NCI-H345 treated with DMSO at 0.1 percent for 48 hours (cell line): ENCODE data around the gene WDR37.
"Not testable (repeated sequence)": the region's sequence is repeated elsewhere in the genome, so short reads cannot be mapped to it uniquely, and the experiment has no call there.

ENCODE experiments used
- DNase-seq: peaks from one replicate; lab custom pipeline; 2025; ENCODE audit not compliant: unreplicated experiment; lab: John Stamatoyannopoulos, UW

WDR37 gene, protein sequence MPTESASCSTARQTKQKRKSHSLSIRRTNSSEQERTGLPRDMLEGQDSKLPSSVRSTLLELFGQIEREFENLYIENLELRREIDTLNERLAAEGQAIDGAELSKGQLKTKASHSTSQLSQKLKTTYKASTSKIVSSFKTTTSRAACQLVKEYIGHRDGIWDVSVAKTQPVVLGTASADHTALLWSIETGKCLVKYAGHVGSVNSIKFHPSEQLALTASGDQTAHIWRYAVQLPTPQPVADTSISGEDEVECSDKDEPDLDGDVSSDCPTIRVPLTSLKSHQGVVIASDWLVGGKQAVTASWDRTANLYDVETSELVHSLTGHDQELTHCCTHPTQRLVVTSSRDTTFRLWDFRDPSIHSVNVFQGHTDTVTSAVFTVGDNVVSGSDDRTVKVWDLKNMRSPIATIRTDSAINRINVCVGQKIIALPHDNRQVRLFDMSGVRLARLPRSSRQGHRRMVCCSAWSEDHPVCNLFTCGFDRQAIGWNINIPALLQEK

DNA sequence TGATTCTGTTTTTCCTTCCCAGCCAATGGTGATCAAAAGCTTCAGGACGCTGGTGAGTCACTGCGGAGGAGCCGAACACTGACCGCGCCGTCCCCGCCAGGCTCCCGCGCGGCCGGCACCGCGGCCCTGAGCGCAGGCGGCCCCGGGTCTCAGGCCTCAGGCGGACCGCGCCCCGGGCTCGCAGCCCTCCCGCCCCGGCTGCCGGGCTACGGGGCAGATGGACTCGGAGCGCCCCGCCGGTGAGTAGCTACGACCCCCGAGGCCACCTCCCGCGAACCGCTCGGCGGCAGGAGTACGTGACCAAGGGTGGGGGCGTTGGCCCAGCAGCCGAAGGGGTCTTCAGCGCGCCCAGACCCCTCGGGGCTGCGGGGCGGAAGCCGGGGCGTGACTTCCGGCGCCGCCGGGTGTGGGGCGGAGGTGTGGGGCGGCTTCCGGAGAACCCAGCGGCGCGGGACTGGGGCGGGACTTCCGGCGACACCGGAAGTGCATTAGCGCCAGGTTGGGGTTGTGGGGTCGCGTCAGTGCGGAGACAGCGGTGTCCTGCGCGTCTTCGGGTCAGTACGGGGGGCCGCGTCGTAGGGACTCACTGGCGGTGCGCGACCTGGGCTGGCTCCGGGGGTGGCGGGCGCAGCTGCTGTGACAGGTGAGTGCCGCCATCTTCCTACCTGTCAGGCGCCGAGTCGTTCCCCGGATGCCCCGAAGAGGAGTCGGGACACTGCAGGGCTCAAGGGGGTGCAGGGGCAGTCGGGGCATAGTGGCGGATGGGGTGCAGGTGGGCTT lies at the start of gene WDR37:
Gene WDR37 (plus strand): TSS at position 60 of the 780 bp plus-strand sequence. CDS start 15,771 bp downstream, outside the sequence.
- peak; percentile 50 for DNase-seq

DNA sequence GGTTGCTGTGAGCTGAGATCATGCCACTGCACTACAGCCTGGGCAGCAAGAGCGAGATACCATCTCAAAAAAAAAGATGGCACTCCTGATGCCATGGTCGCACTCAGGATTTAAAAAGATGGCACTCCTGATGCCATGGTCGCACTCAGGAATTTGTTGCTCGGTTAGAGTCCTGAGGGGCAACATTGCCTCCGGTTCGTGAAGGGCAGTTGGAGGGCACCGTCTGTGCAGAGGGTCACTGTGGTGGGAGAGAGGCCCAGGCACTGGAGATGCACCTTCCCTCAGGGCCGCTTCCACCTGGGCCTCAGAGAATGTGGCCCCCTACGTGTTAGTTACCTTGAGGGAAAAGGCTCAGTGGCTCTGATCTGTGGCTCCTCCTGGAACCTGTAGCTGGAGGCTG lies 49.6 kb upstream of the WDR37 start:
- no peak for DNase-seq

DNA sequence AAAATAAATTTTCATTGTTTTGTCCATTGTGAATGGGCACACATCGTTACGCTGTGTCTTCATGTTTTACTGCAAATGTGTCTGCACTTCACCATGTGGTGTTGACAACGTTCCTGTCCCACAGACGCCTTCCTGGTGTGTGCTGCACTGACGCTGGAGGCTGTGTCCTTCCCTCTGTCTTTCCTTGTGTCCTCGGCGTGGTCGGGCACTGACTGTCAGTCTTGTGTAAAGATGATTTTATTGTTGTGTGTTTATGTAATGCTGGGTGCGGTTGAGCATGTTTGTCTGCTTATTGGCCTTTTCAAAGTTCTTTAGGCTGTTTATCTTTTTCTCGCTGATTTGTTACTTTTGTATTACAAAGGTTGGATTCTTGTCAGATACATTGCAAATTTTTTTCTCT lies 48.6 kb upstream of the WDR37 start:
- DNase-seq: no peak

DNA sequence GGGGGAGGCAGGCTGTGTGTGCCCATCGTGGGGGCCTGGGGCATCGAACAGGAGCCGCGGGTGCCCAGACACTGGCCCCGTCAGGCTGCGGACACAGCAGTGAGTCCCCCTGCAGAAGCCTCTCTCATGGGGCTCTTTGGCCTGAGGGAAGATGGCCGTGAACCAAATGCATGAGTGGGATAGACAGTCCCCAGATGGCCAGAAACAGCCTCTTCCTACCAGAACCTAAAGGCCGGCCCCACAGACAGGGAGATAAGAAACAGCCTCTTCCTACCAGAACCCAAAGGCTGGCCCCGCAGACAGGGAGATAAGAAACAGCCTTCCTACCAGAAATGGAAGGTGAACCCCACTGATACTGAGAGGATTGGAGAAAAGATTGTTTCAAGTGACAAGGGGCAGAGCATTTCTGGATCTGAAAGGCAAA lies 47.1 kb upstream of the WDR37 start:
- no peak for DNase-seq

DNA sequence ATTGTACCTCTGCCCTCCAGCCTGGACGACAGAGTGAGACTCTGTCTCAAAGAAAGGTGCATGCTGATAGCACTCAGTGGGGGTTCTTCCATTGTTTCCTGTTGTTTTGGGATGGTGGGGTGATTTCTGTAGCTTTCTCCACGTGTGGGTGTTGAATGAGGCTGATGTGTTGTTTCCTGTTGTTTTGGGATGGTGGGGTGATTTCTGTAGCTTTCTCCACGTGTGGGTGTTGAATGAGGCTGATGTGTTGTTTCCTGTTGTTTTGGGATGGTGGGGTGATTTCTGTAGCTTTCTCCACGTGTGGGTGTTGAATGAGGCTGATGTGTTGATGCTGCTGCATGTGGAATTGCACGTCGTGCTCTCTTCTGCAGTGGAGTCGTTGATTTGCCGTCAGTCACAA lies 46.2 kb upstream of the WDR37 start:
- DNase-seq: not testable (repeated sequence)

DNA sequence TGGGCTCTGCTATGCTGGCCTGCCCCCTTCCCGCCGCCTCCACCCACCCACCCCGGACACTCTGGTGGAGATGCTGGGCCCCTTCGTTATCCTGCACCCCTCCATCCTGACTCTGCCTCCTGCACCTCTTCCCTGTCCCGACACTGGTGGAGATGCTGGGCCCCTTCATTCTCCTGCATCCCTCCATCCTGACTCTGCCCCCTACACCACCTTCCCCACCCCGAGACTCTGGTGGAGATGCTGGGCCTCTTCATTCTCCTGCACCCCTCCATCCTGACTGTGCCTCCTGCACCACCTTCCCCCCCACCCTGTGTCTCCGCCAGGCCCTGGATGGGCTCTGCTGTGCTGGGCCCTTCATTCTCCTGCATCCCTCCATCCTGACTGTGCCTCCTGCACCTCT lies 45.5 kb upstream of the WDR37 start:
- DNase-seq: no peak

DNA sequence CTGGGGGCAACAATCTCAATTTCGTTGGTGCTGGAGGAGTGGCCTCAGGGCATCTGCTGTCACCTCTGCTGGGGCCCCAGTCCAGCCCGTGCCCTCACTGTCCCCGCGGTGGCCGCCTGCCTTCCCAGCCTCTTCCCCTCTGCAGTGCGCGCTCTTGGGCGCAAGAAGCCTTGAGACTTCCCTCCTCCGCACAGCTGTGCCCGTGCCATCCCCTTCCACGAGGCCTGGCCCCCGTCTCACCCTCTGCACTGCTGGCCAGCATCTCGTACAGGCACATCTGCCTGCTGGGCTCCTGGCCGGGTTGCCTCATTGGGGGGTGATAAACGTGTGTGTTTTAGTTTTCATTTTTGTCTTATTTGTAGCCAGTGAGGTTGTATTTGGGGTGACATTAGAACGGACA lies 44.5 kb upstream of the WDR37 start:
- no peak for DNase-seq

DNA sequence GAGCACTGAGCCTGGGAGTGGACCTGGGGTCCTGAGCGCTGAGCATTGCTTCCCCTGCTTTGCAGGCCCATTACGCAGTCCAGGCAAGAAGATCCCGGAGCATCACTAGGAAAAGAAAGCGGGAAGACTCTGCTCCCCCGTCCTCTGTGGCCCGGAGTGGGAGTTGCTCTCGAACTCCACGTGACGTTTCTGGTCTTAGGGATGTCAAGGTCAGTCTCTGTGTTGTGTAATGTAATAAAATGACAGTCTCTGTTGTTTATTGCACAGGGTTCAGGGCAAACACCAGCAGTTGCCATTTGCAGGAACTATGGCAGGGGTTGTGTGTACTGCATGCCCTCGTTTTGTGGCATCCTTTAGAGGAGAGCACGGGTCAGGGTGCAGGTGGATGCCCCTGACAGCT lies 40.5 kb upstream of the WDR37 start:
- DNase-seq: no peak

DNA sequence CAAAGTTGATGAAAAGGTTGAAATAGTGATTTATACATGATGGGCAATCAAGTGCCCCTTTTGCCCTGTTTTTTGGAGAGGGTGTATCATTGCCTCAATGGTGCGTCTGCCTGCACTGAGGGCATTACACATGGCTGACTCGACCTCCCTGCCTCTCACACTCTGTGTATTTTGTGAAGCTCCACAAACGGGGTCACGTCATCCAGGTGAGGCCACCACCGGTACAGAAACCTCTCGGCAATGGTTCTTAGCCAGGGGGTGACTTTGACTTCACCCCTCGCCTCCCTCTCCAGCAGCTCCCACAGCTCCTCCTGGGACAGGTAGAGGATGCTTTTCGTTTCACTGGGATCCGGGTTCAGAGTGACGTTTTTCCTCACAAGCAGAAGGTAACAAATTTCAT lies 36.8 kb upstream of the WDR37 start:
- DNase-seq: no peak

DNA sequence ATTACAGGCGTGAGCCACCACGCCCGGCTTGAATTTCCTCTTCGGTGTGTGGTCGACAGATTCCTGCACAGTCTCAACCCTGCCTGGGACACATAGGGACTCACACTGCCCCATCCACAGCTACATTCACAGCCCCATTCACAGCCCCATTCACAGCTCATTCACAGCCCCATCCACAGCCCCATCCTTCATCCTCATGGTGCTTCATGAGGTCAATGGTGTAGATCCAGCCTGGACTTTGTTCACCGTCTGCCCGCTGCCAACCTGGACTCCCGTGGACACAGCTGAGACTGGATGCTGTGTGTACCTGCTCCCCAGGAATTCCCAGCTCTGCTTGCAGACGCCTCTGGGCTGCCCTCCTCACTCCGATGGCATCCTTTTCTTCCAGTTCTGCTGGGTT lies 35.7 kb upstream of the WDR37 start:
- DNase-seq: no peak

DNA sequence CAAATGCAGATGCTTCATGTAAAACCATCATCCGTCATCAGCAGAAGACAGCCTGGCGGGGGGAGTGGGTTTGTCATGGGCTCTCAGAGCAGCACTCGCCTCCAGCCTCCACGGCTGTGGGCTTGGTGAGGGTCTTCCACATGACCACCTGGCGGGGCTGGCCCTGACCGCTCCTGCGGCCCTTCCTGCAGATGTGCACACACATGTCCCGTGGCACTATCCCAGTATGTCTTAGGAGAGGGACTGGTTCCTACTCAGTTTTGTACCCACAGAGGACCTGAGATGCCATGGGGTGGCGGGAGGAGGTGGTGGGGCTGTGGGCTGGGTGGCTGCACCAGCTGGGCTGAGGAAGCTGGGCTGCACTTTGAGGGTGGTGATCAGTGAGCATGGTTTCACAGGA lies 35.2 kb upstream of the WDR37 start:
- DNase-seq: no peak

DNA sequence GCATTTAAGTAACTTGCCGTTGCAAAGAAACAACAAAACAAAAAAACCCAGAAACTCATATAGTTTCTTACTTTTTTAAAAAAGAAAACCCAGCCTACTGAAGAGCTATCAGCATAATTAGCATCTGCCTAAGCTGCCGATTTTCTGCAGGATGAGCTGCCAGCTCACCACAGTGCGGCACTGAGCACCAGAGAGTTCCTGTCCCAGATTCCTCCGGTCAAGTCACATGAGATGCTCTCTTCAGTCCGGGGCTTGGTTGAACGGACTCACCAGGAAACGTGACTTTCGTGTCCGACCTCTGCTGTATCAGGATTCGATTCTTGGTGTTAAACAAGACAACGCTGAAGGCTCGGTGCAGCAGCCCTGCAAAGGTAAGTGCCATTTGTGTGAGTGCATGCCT lies 33.8 kb upstream of the WDR37 start:
- DNase-seq: no peak

DNA sequence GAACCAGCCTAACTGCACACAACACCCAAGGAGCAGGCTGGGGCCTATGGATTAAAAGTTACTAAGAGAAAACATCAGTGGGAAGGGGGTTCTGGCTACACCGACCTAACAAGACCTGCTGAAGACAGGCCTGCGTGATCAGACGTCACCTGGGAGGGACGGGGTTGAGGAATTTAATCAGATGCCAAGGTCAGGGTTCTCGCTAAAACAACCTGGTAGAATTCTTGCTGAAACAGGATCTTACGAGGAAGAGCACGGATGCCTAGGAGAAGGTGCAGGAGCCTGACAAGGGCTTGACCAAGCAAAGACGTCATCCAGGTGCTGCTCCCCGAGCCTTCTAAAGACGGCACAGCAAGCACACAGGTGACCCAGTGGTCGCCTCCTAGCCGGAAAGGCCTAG lies 32.1 kb upstream of the WDR37 start:
- no peak for DNase-seq

DNA sequence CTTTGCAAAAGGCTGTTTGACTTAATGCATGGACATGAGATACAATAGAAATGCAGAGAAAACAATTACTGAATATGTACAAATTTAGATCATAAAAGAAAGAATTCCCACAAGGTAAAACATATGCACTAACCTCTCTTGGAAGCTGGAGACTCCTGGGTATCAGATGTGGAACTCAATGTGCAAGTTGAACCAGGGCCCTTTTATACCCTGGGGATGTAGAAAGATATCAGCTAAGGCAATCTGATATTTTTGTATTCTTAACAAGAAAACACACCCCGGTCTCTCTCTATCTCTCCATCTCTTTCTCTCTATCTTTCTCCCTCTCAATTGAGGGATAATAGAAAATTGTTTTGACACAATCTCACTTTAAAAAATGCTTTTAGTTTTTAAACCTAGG lies 30.5 kb upstream of the WDR37 start, which contains the start of gene IDI2:
Gene IDI2 (minus strand): TSS at position 177 of the 400 bp plus-strand sequence. CDS start 1,136 bp downstream, outside the sequence.
- no peak for DNase-seq

DNA sequence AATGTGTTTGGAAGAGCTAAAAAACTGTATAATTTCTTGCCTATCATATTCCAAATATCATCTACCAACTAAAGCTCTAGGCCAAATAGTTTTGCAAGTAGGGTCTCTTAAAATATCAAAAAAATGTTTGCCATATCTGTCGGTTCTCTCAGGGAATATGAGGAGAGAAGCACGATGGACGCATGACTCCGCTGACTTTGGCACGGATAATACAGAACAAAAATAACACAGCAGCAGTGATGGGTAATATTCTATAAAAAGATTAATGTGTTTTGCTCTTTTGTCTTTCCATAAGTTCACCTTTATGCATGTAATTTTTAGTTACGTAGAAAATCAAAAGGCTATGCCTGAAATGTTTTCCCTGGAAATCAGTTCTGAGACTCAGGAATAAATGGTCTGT lies 29.6 kb upstream of the WDR37 start:
- no peak for DNase-seq

DNA sequence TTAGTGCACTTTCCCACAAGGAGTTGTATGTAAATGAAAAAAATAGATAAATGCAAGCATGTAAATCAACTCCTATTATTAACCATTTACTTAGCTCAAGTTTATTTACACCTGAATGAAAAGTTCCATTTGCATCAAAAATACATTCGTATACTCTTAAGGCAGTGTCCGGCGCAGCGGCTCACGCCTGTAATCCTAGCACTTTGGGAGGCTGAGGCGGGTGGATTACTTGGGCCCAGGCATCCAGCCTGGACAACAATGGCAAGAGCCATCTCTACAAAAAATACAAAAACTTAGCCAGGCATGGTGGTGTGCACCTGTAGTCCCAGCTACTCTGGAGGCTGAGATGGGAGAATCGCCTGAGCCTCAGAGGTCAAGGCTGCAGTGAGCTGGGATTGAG lies 26.3 kb upstream of the WDR37 start:
- DNase-seq: no peak

DNA sequence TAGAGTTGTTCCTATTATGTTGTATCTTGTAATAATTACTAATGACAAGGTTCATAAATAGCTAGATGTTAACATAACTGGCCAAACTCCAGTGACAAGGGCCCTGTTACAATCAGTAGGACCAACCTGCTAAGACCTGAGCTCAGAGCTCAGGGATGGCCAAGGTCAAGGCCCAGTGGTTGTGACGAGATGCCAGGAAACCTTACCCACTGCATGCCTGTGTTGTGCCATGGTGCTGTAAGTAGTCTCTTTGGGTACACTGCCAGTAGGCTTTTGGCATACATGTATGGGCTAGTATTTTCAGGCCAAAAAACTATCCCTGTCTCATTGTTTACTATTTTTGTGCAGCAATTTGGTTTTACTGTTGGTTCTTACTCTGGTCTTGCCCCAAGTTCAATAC lies 22.6 kb upstream of the WDR37 start:
- no peak for DNase-seq

DNA sequence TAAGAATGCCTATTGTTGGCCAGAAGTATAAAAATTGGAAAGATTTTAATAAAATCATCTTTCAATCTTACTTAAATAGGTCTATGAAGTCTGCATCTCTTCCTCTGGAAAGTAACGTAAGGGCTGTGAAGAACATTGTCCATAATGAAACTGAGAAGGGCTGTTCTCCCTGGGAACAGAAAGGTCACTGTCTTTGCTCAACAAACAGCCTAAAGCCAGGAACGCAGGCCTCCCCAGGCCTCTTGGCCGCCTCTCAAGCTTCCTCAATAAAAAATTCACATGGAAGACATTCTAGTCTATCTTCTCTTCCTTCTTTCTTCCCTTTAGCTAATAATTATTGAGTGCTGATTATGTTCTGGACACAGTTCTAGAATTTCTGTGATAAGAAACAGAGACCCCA lies 21.4 kb upstream of the WDR37 start:
- no peak for DNase-seq

DNA sequence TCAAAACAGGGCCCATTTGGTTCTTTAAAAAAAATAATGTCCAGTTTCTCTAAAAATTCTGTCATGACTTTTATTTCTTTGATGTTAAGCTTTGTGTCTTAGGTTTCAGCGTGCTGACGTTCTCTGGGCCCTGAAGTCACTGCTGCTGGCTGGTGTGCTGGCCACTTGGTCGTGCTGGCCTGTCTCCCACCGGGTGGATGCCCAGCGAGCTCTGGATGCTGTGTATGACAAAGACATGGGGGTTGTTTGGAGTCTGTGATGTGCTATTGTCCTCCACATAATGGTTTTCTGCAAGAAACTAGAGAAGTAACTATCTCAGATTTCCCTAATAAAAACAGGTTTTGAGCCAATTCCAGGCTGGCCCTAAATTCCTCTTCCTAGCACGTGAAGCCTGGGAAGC lies 21.0 kb upstream of the WDR37 start:
- no peak for DNase-seq

DNA sequence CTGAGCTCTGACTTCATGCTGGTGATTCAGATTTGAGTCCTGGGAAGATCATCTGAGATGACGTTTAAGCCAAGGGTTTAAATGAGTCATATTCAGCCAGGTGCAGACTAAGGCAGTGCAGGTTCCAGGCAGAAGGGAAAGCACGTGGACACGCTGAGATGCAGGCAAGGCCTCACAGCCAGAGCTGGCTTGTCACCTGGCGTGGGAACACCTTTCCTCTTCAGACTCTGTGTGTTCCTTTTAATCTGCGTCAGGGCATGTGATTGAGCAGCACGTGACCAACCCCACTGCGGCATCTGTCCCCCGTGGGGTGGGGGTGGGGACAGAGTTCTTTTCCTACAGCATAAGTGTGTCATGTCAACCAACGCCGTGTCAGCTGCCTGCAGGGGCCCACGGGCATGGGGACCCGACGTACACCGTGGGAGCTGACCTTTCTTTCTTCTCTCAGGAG lies 19.8 kb upstream of the WDR37 start:
- DNase-seq: no peak

DNA sequence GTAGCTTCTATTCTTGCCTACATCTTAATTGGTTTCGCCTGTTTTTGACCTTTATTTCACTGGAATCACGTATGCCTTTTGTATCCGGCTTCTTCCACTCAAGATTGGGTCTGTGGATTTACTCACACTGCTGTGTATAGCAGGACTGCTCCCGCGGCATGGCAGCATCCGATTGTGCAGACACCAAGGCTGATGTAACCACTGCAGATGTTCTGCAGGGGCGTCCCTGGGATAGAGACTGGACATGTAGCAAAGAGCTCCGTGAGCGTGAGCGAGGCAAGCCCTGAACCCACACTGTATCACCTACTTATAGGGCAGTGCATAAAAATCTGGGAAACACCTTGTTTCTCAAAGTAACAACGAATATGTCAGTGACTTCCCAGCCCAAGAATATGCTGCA lies 19.1 kb upstream of the WDR37 start:
- no peak for DNase-seq

DNA sequence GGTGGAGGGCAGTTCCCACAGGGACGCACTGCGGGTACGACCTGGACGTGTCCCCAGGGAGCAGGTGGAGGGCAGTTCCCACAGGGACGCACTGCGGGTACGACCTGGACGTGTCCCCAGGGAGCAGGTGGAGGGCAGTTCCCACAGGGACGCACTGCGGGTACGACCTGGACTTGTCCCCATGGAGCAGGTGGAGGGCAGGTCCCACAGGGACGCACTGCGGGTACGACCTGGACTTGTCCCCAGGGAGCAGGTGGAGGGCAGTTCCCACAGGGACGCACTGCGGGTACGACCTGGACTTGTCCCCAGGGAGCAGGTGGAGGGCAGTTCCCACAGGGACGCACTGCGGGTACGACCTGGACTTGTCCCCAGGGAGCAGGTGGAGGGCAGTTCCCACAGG lies 17.4 kb upstream of the WDR37 start:
- DNase-seq: not testable (repeated sequence)
